ENCODE data around the gene TAS2R46. TPM values are rescaled to one million over a fixed set of nuclear protein-coding genes. Genes with fewer than 3 reads are reported as not detected.
A peak's percentile ranks its signal among the peaks of the same experiment; 100 is the strongest.

The TAS2R46 gene
- total and polyA plus RNA-seq, 2 of the 13 experiments (the other 11 are each of a cell fraction or from before 2014, with no cell fraction given) = 0.16 to 3.5 TPM

DNA sequence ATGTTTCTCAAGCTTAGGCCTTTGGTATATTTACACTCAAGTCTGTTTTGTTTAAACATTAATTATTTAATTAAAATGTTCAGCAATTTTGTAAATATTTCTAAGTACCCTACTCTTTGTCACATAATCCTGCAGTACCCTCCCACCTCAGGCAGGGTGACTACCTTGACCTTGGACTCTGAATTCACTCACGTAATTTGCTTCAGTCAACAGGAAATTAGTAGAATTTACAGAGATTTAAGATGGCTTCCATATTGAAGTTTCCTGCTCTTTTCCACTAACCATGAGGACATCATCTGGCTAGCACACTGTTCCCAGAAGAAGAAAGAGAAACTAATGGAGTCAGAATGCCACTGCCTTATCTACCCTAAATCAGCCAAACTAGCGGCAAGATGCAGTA lies 38.7 kb downstream of the TAS2R46 start (continued):
- TF ChIP-seq PAXIP1 (CRISPR knock-in tag; conservative IDR thresholded peaks at IDR 0.05) (0 out of 2 replicates have a peak, but pooled peaks have one; percentile 29), FOXP1 (IDR thresholded peaks at IDR 0.05) (no peak), FOXP1 (CRISPR knock-in tag; IDR thresholded peaks at IDR 0.05) (peak; percentile 5; the same call in 1 of the 2 replicates)

DNA sequence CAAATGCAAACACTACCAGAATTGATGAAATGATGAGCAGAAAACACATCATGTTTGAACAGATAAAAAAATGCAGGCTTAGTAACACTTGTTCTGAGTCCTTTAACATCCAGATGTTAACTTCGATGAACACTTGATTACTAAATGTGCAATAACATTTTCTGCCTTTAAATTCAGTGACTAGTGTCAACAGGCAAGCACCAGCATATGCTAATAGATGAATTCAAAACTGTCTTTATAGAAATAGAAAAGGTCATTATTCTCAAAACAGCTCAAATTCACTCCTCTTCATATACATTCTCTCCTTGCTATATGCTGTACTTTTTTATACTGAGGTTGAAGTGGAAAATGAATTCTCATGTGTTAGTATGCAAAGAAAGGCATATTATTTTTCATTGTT lies 39.6 kb downstream of the TAS2R46 start, which contains the start of gene TAS2R19:
TSS of gene TAS2R19 (minus strand) at position 101 of the 400 bp plus-strand sequence. CDS start at position 52, 49 bp downstream.
- H3K27me3 ChIP-seq (ENCODE audit: control insufficient read depth in 1 of 2, insufficient read depth in 2 of 2, low read length in 2 of 2) = no peaks in the 10 kb centered on the region
- H3K4me2 ChIP-seq (ENCODE audit: low read depth, low read length) = no peak within 1 kb of the TSS
- H3K4me1 ChIP-seq (ENCODE audit: insufficient read depth, low read length) = peaks cover 34% of the 10 kb centered on the region
- H4K20me1 ChIP-seq (ENCODE audit: insufficient read depth, low read length) = no peaks in the 10 kb centered on the region
- H3K79me2 ChIP-seq (ENCODE audit: insufficient read depth, low read length) = no peaks in the 10 kb centered on the region
- H2AFZ ChIP-seq (ENCODE audit: low read length) = no peak within 1 kb of the TSS
- ChIA-PET CTCF (ENCODE audit: low intra/inter-chr PET ratio, low total read pairs) (no interaction called here), POLR2A (interaction anchor here (1.3 kb wide), 1 partner anchor 149 kb away, joined by 3 read pairs; the partner anchor contains the start of gene SMIM10L1)
- WGBS (ENCODE audit: low lambda C conversion rate) = 100% methylated on average over 1 of the region's 1 CpG
- FAIRE-seq = no peak
- no peak within 1 kb of the TSS for H3K9ac ChIP-seq (ENCODE audit: insufficient read depth, low read depth, low read length)
- DNase-seq (ENCODE audit: low spot score) = no peak
- intact Hi-C loops (cut with micrococcal nuclease; ENCODE audit: unreplicated experiment) (no loop called here), in situ Hi-C loops (cut with HindIII; ENCODE audit: extremely low pct_ligation_motif_present, low pct_unique_long_range_greater_than_20kb) (no loop called here)
- no peaks in the 10 kb centered on the region for H3K9me3 ChIP-seq (ENCODE audit: low read length)
- peak within 1 kb of the TSS; percentile 29 for H3K27ac ChIP-seq (ENCODE audit: extremely low read length, insufficient read depth, low read length)
- no peak for ATAC-seq
- BruUV-seq (replicated peaks) = no TSS peak
- no peak within 1 kb of the TSS for H3K4me3 ChIP-seq (replicated peaks in 1 of 3; ENCODE audit: insufficient read depth in 1 of 3, low read depth in 2 of 3, low read length in 3 of 3)
- H3K36me3 ChIP-seq (replicated peaks in 1 of 2; ENCODE audit: control insufficient read depth in 1 of 2, insufficient read depth in 2 of 2, low read length in 2 of 2) = peaks cover 0 to 6% of the 10 kb centered on the region in 2 experiments; a peak in 1 of 5 replicates
- TF ChIP-seq DNMT3B (CRISPR knock-in tag; conservative IDR thresholded peaks at IDR 0.05) (no peak), ZNF124 (CRISPR knock-in tag; IDR thresholded peaks at IDR 0.05) (no peak), ZNF10 (CRISPR knock-in tag; IDR thresholded peaks at IDR 0.05; ENCODE audit: borderline replicate concordance, low read depth) (no peak), U2AF1 (optimal IDR thresholded peaks at IDR 0.05; ENCODE audit: low read depth, low read length) (no peak), MAX (IDR thresholded peaks at IDR 0.05) (no peak), RFX5 (IDR thresholded peaks at IDR 0.05; ENCODE audit: low read depth, low read length) (no peak), ZNF264 (CRISPR knock-in tag; IDR thresholded peaks at IDR 0.05) (no peak)
- TF ChIP-seq, protein P1, sequence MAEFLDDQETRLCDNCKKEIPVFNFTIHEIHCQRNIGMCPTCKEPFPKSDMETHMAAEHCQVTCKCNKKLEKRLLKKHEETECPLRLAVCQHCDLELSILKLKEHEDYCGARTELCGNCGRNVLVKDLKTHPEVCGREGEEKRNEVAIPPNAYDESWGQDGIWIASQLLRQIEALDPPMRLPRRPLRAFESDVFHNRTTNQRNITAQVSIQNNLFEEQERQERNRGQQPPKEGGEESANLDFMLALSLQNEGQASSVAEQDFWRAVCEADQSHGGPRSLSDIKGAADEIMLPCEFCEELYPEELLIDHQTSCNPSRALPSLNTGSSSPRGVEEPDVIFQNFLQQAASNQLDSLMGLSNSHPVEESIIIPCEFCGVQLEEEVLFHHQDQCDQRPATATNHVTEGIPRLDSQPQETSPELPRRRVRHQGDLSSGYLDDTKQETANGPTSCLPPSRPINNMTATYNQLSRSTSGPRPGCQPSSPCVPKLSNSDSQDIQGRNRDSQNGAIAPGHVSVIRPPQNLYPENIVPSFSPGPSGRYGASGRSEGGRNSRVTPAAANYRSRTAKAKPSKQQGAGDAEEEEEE (CRISPR knock-in tag; IDR thresholded peaks at IDR 0.05; ENCODE audit: borderline replicate concordance) = no peak

Data from HepG2 (cell line).